Raji (cell line): ENCODE data around the gene DLGAP4.

Experiments used
- POLR2A ChIP-seq: IDR thresholded peaks from 2 replicates; pipeline ENCODE4 v1.6.1; 2011; ENCODE audit warnings: low read depth, low read length, control low read depth; ENCODE audit not compliant: insufficient read depth

Gene DLGAP4

GRCh38 chr20:36499723-36500501, 193.8 kb downstream of the DLGAP4 start:
- no peak for TF ChIP-seq POLR2A

- no peak for TF ChIP-seq POLR2A
Measured at GRCh38 chr20:36501367-36502006, 195.3 kb downstream of the DLGAP4 start.

GRCh38 chr20:36504295-36504694, 198.2 kb downstream of the DLGAP4 start:
- TF ChIP-seq POLR2A = no peak

GRCh38 chr20:36506253-36506652, 200.1 kb downstream of the DLGAP4 start:
- TF ChIP-seq POLR2A = no peak

GRCh38 chr20:36507746-36508145, 201.6 kb downstream of the DLGAP4 start:
- no peak for TF ChIP-seq POLR2A

GRCh38 chr20:36519012-36519719, 213.0 kb downstream of the DLGAP4 start:
- no peak for TF ChIP-seq POLR2A

GRCh38 chr20:36519944-36520343, 213.8 kb downstream of the DLGAP4 start:
- no peak for TF ChIP-seq POLR2A

GRCh38 chr20:36521526-36521925, 215.4 kb downstream of the DLGAP4 start:
- no peak for TF ChIP-seq POLR2A

GRCh38 chr20:36523341-36523740, 217.2 kb downstream of the DLGAP4 start:
- TF ChIP-seq POLR2A = no peak

- no peak for TF ChIP-seq POLR2A
Measured at GRCh38 chr20:36525620-36526365, 219.7 kb downstream of the DLGAP4 start.

GRCh38 chr20:36526521-36527011, 220.4 kb downstream of the DLGAP4 start:
- TF ChIP-seq POLR2A = no peak

GRCh38 chr20:36527331-36528125, 221.4 kb downstream of the DLGAP4 start:
- TF ChIP-seq POLR2A = no peak

GRCh38 chr20:36528176-36528874, 222.2 kb downstream of the DLGAP4 start:
- no peak for TF ChIP-seq POLR2A
